Left forelimb (tissue), 1 donor: ENCODE measurements around the gene BTBD1.
A peak's percentile ranks its signal among the peaks of the same experiment; 100 is the strongest.

ENCODE experiments used
- DNase-seq: peaks from one replicate; pipeline ENCODE4 v3.0.0-alpha.2; 2018; ENCODE audit warnings: low spot score

The BTBD1 gene

DNA sequence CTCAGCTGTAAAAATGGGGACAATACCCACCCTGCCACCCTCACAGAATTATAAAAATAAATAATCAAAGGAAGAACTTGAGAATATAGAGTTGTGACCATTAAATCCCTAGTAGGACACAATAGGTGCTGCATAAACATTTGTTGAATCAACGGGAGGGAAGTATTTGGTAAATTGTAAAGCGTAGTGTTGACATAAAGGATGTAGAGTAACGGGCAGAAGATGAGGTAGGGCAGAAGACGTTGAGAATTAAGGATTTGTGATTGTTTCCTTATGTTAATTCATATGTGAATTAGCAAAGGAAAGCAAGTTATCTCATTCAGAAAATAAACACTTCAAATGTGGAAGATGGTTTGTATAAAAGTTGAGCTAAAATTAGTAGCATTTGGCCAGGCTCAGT lies 73.9 kb downstream of the BTBD1 start:
- DNase-seq: no peak

- no peak for DNase-seq
These were observed 74.5 kb downstream of the BTBD1 start for GRCh38 chr15:82992436-82992998.

DNA sequence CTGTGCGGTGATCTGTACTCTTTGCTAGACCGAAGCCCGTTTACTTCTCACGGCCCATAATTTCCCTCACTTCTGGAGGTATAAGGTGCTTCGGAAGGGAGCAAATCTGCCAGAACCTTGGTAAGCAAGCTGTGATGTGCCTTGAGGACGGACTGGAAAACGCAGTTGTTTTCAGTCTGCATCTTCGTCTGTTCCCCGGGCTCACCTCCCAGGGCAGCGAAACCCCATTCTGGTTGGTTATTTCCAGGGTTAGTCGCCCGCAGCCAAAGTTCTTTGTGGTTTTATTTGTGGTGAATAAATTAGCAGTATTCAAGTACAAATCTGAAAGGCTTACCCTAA lies 80.6 kb downstream of the BTBD1 start:
- DNase-seq: no peak

DNA sequence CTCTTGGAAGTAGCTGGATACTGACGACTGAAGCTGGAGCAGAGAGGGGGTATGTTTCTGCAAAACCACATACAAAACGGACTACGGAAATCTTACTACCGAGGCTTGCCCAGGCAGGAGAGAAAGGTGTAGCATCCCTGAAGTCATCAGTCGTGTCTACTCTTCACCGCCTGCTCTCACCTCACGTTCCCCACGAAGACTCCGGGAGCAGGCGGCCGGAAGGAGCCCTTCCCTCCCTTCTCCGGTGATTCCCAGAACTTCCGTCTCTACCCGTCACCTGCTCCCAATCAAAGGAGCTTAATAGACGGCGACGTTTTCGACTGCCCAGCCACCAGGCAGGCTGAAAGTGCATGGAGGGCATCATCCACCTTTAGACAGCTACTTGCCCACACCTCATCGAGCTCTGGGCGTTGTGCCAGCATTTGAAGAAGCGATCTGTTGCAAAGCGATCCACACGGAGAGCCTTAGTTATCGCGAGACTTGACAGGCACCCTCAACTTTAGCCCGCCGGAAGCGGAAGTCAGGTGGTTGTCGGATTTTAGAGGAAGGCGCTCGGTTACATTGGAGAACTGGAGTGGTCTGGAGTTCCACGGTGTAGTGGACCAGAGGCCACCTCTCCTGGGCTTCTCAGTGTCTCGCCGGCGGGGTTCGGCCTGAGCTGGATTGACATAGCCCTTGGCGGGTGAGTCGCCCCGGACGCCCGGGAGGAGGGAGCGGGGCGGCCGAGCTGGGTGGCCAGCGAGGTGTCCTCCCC lies 81.2 kb downstream of the BTBD1 start, which contains the start of gene RAMAC:
Gene RAMAC, plus strand, starts transcription at position 523 of the 754 bp plus-strand sequence. CDS start 2,809 bp downstream, outside the sequence.
- DNase-seq: peak; percentile 95

- DNase-seq: no peak
These were observed 86.1 kb downstream of the BTBD1 start for GRCh38 chr15:82980981-82981380.

- DNase-seq: no peak
These were observed 87.3 kb downstream of the BTBD1 start for GRCh38 chr15:82979726-82980125.

- no peak for DNase-seq
These were observed 88.6 kb downstream of the BTBD1 start for GRCh38 chr15:82978438-82978837.

GRCh38 chr15:82977076-82977475 lies 90.0 kb downstream of the BTBD1 start:
- DNase-seq: no peak

- no peak for DNase-seq
These were observed 94.1 kb downstream of the BTBD1 start for GRCh38 chr15:82972990-82973389.

DNA sequence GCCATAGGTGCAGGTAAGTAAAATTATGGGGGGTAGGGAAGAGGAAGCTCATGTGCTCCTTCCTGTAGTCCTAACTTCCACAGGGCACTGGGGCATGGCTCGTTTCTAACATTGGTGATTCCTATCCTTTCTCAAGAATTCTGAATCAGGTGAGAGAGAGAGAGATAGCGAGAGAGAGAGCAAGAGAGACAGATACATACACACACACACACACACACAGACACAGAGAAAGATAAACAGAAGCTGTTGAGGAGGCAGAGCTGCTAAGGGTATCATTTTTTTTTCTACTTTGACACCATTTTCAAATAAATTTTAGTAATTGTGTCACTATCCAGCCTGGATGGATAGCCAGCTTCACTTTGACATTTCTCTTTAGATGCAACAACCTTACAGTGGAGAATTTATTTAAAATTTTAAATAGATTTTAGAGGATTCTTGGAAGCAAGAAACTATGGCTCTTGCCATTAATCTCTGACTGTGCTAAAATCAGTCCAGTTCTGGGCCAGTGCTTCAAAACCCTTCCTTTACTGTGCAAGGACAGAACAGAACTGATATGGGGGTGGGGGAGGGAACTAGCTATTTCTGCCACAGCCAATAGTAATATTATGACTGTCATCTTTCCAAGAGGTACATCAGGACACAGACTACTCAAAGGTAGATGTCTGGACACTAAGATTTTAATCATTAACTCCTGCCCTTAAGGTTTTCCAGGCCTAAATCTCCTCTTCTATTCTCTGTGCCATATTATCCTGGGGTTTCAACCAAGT lies 95.7 kb downstream of the BTBD1 start:
- DNase-seq: no peak

DNA sequence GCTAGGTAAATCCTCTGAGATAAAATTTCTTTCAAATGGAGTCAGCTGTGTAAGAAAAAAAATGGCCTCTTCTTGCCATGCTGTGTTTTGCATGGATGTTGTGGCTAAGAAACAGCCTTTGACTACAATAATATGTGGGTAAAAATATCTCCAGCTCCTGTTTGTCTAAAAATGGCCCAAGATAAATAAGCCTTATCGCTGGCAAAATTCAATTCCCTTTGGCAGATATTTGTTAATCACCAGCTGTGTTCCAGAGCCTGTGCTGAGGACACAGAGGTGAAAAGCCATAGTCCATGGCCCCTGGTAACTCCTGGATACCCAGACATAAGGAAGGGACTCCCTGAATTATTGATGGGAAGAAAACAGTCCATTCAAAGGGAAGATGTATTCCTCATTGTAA lies 96.4 kb downstream of the BTBD1 start:
- no peak for DNase-seq

DNA sequence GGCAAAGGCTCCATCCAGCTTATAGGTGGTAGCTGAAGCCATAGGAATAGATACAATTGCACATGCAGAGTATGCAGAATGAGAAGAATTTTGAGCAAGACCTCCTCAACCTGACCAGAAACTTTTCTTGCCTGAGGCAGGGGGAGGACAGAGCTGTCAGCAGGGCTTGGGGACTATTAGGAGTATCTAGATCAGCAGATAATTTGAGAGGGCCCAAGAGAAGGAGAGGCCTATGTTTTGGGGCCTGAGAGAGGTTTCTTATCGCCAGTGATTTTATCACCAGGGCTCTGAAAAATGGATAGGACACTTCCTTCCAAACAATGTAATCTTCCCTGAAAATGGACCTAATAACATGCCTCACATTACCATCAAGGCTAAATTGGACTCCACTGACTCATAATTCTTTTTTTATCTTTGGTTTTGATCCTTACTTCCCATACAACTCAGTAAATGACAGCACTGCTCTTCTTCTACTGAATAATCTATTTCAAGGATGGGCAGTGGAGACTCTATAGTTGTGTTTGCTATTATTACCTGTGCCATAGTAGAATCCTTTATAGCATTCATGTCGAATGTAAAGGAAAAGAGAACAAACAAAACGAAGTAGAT lies 96.9 kb downstream of the BTBD1 start:
- DNase-seq: no peak

- no peak for DNase-seq
These were observed 97.7 kb downstream of the BTBD1 start for GRCh38 chr15:82969353-82969752.

DNA sequence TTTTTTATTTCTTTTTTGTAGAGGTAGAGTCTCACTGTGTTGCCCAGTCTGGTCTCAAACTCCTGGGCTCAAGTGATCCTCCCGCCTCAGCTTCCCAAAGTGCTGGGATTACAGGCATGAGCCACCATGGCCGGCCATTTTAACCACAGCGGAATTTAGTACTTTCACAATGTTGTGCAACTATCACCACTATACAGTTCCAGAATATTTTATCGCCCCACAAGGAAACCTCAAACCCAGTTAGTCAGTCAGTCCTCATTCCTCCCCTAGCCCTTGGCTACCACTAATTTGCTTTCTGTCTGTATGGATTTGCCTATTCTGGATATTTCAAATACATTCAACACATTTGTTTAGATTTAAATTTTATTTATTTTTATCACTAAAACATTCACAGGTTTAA lies 99.0 kb downstream of the BTBD1 start:
- DNase-seq: no peak

DNA sequence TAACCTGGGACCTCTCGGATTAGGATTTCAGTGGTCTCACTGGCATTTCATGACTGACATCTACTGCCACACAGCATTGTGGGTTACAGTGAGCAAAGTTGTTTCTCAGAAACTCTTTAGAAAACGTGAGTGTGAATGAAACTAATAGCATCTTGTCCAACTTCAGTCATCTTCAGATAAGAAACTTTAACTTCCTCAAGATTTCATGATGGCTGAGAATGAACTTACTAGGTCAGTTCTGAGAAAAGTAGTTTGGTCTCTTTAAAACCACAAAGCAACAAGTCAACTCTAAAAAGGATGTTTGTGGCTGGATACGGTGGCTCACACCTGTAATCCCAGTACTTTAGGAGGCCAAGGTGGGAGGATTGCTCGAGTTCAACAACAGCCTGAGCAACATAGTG lies 100.4 kb downstream of the BTBD1 start:
- DNase-seq: no peak
